GM19043 (cell line): ENCODE data around the gene MND1.
"Not testable (repeated sequence)": the region's sequence is repeated elsewhere in the genome, so short reads cannot be mapped to it uniquely, and the experiment has no call there.

Experiments used
- ATAC-seq: cut with Tn5 transposase; IDR thresholded peaks from one replicate; pipeline ENCODE4 v1.9.1; 2021; ENCODE audit warnings: low read depth; ENCODE audit not compliant: unreplicated experiment

Gene MND1

GRCh38 chr4:153399358-153399757, 54.9 kb downstream of the MND1 start:
- ATAC-seq = no peak

GRCh38 chr4:153401501-153401900, 57.0 kb downstream of the MND1 start:
- no peak for ATAC-seq

GRCh38 chr4:153402366-153402765, 57.9 kb downstream of the MND1 start:
- ATAC-seq = no peak

- ATAC-seq = no peak
Measured at GRCh38 chr4:153403726-153404125, 59.2 kb downstream of the MND1 start.

- no peak for ATAC-seq
Measured at GRCh38 chr4:153407906-153408305, 63.4 kb downstream of the MND1 start.

GRCh38 chr4:153408932-153409331, 64.4 kb downstream of the MND1 start:
- ATAC-seq = no peak

- no peak for ATAC-seq
Measured at GRCh38 chr4:153409412-153409811, 64.9 kb downstream of the MND1 start.

- no peak for ATAC-seq
Measured at GRCh38 chr4:153409924-153410501, 65.5 kb downstream of the MND1 start.

- no peak for ATAC-seq
Measured at GRCh38 chr4:153413842-153414241, 69.4 kb downstream of the MND1 start.

- ATAC-seq = not testable (repeated sequence)
Measured at GRCh38 chr4:153416456-153416855, 72.0 kb downstream of the MND1 start.

- no peak for ATAC-seq
Measured at GRCh38 chr4:153418121-153418520, 73.6 kb downstream of the MND1 start.

- no peak for ATAC-seq
Measured at GRCh38 chr4:153418558-153418957, 74.1 kb downstream of the MND1 start.

GRCh38 chr4:153419029-153419428, 74.5 kb downstream of the MND1 start:
- no peak for ATAC-seq

GRCh38 chr4:153419673-153420278, 75.3 kb downstream of the MND1 start:
- ATAC-seq = no peak

- ATAC-seq = no peak
Measured at GRCh38 chr4:153420361-153420760, 75.9 kb downstream of the MND1 start.

- peak; percentile 71 for ATAC-seq
Measured at GRCh38 chr4:153421941-153422340, 77.5 kb downstream of the MND1 start.

GRCh38 chr4:153426207-153426885, 81.9 kb downstream of the MND1 start:
- peak; percentile 54 for ATAC-seq

- no peak for ATAC-seq
Measured at GRCh38 chr4:153427363-153428071, 83.0 kb downstream of the MND1 start.

GRCh38 chr4:153428941-153429475, 84.5 kb downstream of the MND1 start:
- no peak for ATAC-seq

GRCh38 chr4:153432965-153433753, 88.7 kb downstream of the MND1 start:
- ATAC-seq = peak; percentile 88
